ENCODE data around the gene NRN1.
"Not testable (repeated sequence)": the region's sequence is repeated elsewhere in the genome, so short reads cannot be mapped to it uniquely, and the experiment has no call there.

The NRN1 gene

DNA sequence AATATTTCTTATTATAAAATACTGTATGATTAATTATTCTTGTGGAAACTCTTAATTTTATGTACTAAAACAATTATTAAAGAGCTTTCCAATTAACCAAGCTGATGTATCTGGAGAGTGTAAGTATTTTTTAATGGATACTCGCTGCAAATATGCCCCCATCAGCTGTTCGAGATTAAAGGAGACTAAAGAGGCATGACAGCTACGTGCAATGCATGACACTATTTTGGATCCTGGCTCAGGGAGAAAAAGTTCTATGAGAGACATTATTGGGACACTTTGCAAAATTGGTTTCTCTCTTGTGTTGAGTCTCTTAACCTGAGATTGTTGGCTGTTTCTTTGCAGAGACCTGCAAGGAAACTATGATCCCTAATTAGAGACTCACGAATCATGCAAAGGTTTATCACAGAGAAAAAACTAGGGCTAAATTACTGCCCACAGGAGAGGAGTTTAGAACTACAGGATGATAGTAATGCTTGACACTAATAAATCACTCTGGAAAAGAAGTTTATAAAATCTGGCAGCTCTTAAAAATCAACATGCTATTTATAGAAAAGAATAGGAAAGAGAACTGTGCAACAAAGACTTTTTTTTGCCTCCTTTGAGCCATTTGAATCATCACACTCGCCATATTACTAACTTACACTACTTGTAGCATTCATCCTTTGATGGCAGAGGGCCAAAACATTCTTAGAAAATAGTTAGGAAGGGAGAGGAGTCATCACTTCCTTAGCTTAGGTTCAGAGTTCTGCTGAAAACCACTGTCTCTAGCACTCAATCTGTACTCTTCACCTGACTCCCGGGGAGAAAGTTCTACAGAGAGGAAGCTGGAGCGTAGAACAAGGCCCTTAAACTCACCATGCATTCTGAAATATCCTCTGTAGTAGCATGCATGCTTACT is 25.3 kb downstream of the NRN1 start:
- no peak for DNase-seq (ENCODE audit: low spot score)

GRCh38 chr6:5979650-5980420 is 26.9 kb downstream of the NRN1 start:
- DNase-seq (ENCODE audit: low spot score): no peak

DNA sequence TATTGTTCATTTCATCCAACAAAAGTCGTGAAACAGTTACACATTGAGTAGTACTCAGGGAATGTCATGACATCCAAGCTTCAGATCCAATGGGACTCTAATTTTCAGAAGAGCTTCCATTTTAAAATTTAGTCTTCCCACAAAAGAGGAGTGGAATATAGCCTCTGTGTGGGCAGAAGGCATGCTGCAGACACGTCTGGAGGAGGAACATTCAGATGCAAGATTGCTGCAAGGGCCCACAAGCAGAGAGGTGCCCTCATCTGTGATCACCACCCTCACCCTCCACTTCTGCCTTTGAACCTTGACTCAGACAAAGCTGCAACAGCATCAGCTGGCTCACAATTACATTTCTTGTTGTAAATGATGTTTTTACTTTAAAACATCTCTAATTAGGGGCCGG is 29.9 kb downstream of the NRN1 start:
- no peak for DNase-seq (ENCODE audit: low spot score)

- no peak for DNase-seq (ENCODE audit: low spot score)
Measured at GRCh38 chr6:5968817-5969734, 37.6 kb downstream of the NRN1 start.

GRCh38 chr6:5968036-5968435 is 38.7 kb downstream of the NRN1 start:
- not testable (repeated sequence) for DNase-seq (ENCODE audit: low spot score)

- DNase-seq (ENCODE audit: low spot score): no peak
Measured at GRCh38 chr6:5967594-5967993, 39.1 kb downstream of the NRN1 start.

DNA sequence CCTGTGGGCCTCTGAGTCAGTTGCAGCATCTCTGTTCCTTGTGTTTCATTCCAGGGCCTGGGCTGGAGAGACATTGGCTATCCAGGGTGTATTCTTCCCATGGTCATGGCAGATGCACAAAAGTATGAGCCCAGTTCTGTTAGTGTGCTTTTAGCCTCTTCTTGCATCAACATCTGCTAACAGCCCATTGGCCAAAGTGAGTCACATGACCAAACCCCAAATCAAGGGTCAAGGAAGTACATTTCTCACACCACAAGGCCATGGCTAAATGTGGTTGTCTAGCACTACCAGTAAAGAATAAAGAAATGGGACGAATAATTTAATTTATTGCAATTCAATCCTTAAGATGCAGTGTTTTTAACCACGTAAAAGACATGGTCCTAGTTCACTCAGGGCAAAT is 43.9 kb downstream of the NRN1 start:
- DNase-seq (ENCODE audit: low spot score): no peak

- DNase-seq (ENCODE audit: low spot score): no peak
Measured at GRCh38 chr6:5961836-5962235, 44.9 kb downstream of the NRN1 start.

- no peak for DNase-seq (ENCODE audit: low spot score)
Measured at GRCh38 chr6:5960456-5960855, 46.3 kb downstream of the NRN1 start.

DNA sequence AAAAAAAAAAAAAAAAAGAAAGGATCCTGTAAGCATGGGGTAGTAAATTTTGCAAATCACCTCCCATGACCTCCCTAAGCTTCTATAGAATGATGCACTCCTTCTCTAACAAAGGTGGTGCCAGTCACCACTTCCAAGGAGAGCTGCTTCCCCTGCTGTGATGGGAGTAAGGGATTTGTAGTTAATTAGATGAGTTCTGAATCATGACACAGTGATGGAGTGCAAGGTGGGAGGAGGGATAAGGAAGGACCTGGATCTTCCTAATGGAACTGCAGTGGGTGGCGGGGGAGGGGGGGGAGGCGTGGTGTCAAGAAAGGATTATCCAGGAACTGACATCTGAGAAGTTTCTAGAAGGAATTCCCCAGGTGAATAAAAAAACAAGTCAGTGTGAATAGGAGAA is 47.8 kb downstream of the NRN1 start:
- no peak for DNase-seq (ENCODE audit: low spot score)

DNA sequence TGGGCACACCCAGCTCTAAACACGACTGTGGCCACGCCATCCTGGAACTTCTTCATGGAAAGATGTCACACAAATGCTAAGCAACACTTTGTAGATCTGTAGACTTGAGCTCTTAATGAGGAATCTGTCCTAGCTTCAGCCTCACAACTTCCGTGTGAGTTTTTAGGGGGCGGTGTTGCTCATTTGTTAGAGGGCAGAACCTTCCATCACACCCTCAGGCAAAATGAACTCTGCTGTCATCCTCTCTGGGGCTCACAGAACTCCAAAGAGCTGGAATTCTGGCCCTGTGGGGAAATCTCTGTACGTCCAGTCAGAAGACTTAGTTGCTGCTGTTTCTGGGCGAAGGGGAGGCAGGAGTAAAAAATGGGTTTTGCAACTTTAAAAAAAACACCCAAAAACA is 49.8 kb downstream of the NRN1 start:
- DNase-seq (ENCODE audit: low spot score): no peak

DNA sequence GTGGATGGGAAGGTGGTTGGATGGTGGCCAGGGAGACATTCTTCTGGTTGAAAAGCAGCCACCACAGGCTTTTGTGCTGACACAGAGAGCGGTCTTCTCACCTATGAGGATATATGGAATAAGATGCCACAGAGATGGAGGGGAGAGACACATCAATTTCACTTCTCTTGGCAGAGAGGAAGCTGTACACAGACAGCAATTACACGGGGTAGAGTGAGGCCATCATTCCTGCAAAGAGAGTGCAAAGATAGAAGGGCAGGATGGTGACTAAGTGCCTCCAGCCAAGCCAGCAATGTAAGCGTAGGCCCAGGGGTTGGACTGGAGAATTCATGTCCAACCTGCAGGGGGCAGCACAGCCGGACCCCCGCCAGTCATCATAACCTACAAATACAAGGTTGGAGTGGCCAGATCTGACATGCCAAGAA is 56.4 kb downstream of the NRN1 start:
- no peak for DNase-seq (ENCODE audit: low spot score)

Data from hematopoietic multipotent progenitor cell treated with erythropoietin and hydrocortisone succinate and interleukin-3 and kit ligand, for 15 days (in vitro differentiated cells).